ENCODE results near the gene GAB2.

The GAB2 gene

GRCh38 chr11:78221396-78222315 lies 196.0 kb downstream of the GAB2 start:
- TF ChIP-seq CTCF (IDR thresholded peaks at IDR 0.05; ENCODE audit: low read length): no peak
- no peak for TF ChIP-seq EZH2 (IDR thresholded peaks at IDR 0.05; ENCODE audit: borderline replicate concordance, low read length)
- Histone ChIP-seq H3K36me3 (ENCODE audit: insufficient read depth, low read length) (no peaks in the 10 kb centered on the region), H3K9ac (ENCODE audit: low read length) (no peak overlapping the region), H3K9me3 (ENCODE audit: low read length) (no peaks in the 10 kb centered on the region), H3K4me2 (ENCODE audit: low read length) (no peak overlapping the region), H2AFZ (ENCODE audit: low read length) (no peak overlapping the region), H3K27ac (ENCODE audit: low read depth, low read length, poor library complexity, severe bottlenecking) (no peak overlapping the region), H3K79me2 (ENCODE audit: insufficient read depth, low read length) (no peaks in the 10 kb centered on the region), H4K20me1 (ENCODE audit: insufficient read depth, low read length) (no peaks in the 10 kb centered on the region), H3K4me3 (ENCODE audit: low read depth, low read length, poor library complexity, severe bottlenecking) (no peak overlapping the region), H3K4me1 (ENCODE audit: insufficient read depth, low read length, severe bottlenecking) (peaks cover 7% of the 10 kb centered on the region), H3K9me2 (ENCODE audit: low read depth, low read length) (no peaks in the 10 kb centered on the region), H3F3A (ENCODE audit: insufficient read depth, low read length) (no peaks in the 10 kb centered on the region), H3K27me3 (ENCODE audit: insufficient read depth, low read length) (no peaks in the 10 kb centered on the region)

GRCh38 chr11:78220218-78221157 lies 197.1 kb downstream of the GAB2 start:
- no peaks in the 10 kb centered on the region for H3K36me3 ChIP-seq (ENCODE audit: insufficient read depth, low read length)
- H4K20me1 ChIP-seq (ENCODE audit: insufficient read depth, low read length): no peaks in the 10 kb centered on the region
- no peaks in the 10 kb centered on the region for H3K27me3 ChIP-seq (ENCODE audit: insufficient read depth, low read length)
- no peak overlapping the region for H3K27ac ChIP-seq (ENCODE audit: low read depth, low read length, poor library complexity, severe bottlenecking)
- no peaks in the 10 kb centered on the region for H3K79me2 ChIP-seq (ENCODE audit: insufficient read depth, low read length)
- no peak overlapping the region for H3K4me3 ChIP-seq (ENCODE audit: low read depth, low read length, poor library complexity, severe bottlenecking)
- no peak overlapping the region for H2AFZ ChIP-seq (ENCODE audit: low read length)
- H3F3A ChIP-seq (ENCODE audit: insufficient read depth, low read length): no peaks in the 10 kb centered on the region
- no peaks in the 10 kb centered on the region for H3K9me2 ChIP-seq (ENCODE audit: low read depth, low read length)
- TF ChIP-seq EZH2 (IDR thresholded peaks at IDR 0.05; ENCODE audit: borderline replicate concordance, low read length): no peak
- TF ChIP-seq CTCF (IDR thresholded peaks at IDR 0.05; ENCODE audit: low read length): no peak
- H3K4me1 ChIP-seq (ENCODE audit: insufficient read depth, low read length, severe bottlenecking): peaks cover 7% of the 10 kb centered on the region
- no peak overlapping the region for H3K4me2 ChIP-seq (ENCODE audit: low read length)
- H3K9me3 ChIP-seq (ENCODE audit: low read length): no peaks in the 10 kb centered on the region
- no peak overlapping the region for H3K9ac ChIP-seq (ENCODE audit: low read length)

- no peak overlapping the region for H3K4me2 ChIP-seq (ENCODE audit: low read length)
- H3K9ac ChIP-seq (ENCODE audit: low read length): no peak overlapping the region
- H2AFZ ChIP-seq (ENCODE audit: low read length): no peak overlapping the region
These were observed 198.0 kb downstream of the GAB2 start for GRCh38 chr11:78219493-78220217.

More at GRCh38 chr11:78219493-78220217, 198.0 kb downstream of the GAB2 start:
- H4K20me1 ChIP-seq (ENCODE audit: insufficient read depth, low read length): no peaks in the 10 kb centered on the region
- H3K27ac ChIP-seq (ENCODE audit: low read depth, low read length, poor library complexity, severe bottlenecking): no peak overlapping the region
- no peaks in the 10 kb centered on the region for H3K27me3 ChIP-seq (ENCODE audit: insufficient read depth, low read length)
- TF ChIP-seq EZH2 (IDR thresholded peaks at IDR 0.05; ENCODE audit: borderline replicate concordance, low read length): no peak
- TF ChIP-seq CTCF (IDR thresholded peaks at IDR 0.05; ENCODE audit: low read length): no peak
- no peaks in the 10 kb centered on the region for H3K9me2 ChIP-seq (ENCODE audit: low read depth, low read length)
- H3K4me3 ChIP-seq (ENCODE audit: low read depth, low read length, poor library complexity, severe bottlenecking): no peak overlapping the region
- H3K36me3 ChIP-seq (ENCODE audit: insufficient read depth, low read length): no peaks in the 10 kb centered on the region
- H3F3A ChIP-seq (ENCODE audit: insufficient read depth, low read length): no peaks in the 10 kb centered on the region
- no peaks in the 10 kb centered on the region for H3K9me3 ChIP-seq (ENCODE audit: low read length)
- H3K4me1 ChIP-seq (ENCODE audit: insufficient read depth, low read length, severe bottlenecking): peaks cover 7% of the 10 kb centered on the region
- no peaks in the 10 kb centered on the region for H3K79me2 ChIP-seq (ENCODE audit: insufficient read depth, low read length)
